T follicular helper cell (primary cell): ENCODE measurements around the gene CD47.

ENCODE experiments used
- DNase-seq: peaks from one replicate; pipeline ENCODE4 v3.0.0-alpha.2; 2020; ENCODE audit warnings: low read depth

Gene CD47

GRCh38 chr3:108091498-108092250 is 843 bp upstream of the CD47 start:
- DNase-seq, result peak; percentile 37

GRCh38 chr3:108090049-108090700 is 656 bp downstream of the CD47 start:
- DNase-seq, result peak; percentile 54

GRCh38 chr3:108089579-108089978 is 1.3 kb downstream of the CD47 start:
- no peak for DNase-seq

GRCh38 chr3:108088697-108089096 is 2.1 kb downstream of the CD47 start:
- DNase-seq, result no peak

- DNase-seq, result no peak
Observed at GRCh38 chr3:108088146-108088545, 2.7 kb downstream of the CD47 start.

- DNase-seq, result no peak
Observed at GRCh38 chr3:108086653-108087052, 4.2 kb downstream of the CD47 start.

GRCh38 chr3:108085810-108086350 is 5.0 kb downstream of the CD47 start:
- DNase-seq, result no peak

- no peak for DNase-seq
Observed at GRCh38 chr3:108085370-108085769, 5.5 kb downstream of the CD47 start.

GRCh38 chr3:108079877-108080276 is 11.0 kb downstream of the CD47 start:
- DNase-seq, result no peak

GRCh38 chr3:108079043-108079442 is 11.8 kb downstream of the CD47 start:
- no peak for DNase-seq

- DNase-seq, result no peak
Observed at GRCh38 chr3:108076564-108076963, 14.3 kb downstream of the CD47 start.

- no peak for DNase-seq
Observed at GRCh38 chr3:108073764-108074431, 16.9 kb downstream of the CD47 start.

GRCh38 chr3:108071368-108071767 is 19.5 kb downstream of the CD47 start:
- no peak for DNase-seq

- DNase-seq, result no peak
Observed at GRCh38 chr3:108070356-108070755, 20.5 kb downstream of the CD47 start.

- no peak for DNase-seq
Observed at GRCh38 chr3:108067768-108068167, 23.1 kb downstream of the CD47 start.

- no peak for DNase-seq
Observed at GRCh38 chr3:108065096-108065495, 25.7 kb downstream of the CD47 start.

- no peak for DNase-seq
Observed at GRCh38 chr3:108064293-108064887, 26.4 kb downstream of the CD47 start.

- no peak for DNase-seq
Observed at GRCh38 chr3:108062051-108062450, 28.8 kb downstream of the CD47 start.

GRCh38 chr3:108060331-108060730 is 30.5 kb downstream of the CD47 start:
- DNase-seq, result no peak

- DNase-seq, result no peak
Observed at GRCh38 chr3:108055931-108056330, 34.9 kb downstream of the CD47 start.

- DNase-seq, result no peak
Observed at GRCh38 chr3:108054935-108055334, 35.9 kb downstream of the CD47 start.

GRCh38 chr3:108053483-108053882 is 37.3 kb downstream of the CD47 start:
- DNase-seq, result no peak
